Gastrocnemius medialis (tissue), 4 donors: Measurements from ENCODE around the gene BICDL2. TPM values are rescaled to one million over a fixed set of nuclear protein-coding genes. Genes with fewer than 3 reads are reported as not detected.

Source experiments
- ATAC-seq, 2 donors: fragments of 150-250 bp; one replicate each; pipeline ENCODE4 v1.9.1; 2016
- DNase-seq, 2 donors: peaks; one replicate each; pipeline ENCODE4 v3.0.0-alpha.2; 2019
- H3K27ac ChIP-seq, 4 donors: fragments of 200-600 bp; sonication (generic); 1 replicate in 1 of 4; 2 replicates in 3 of 4; pipeline ENCODE4 v1.5.1; 2016 to 2018; ENCODE audit warnings: mild to moderate bottlenecking in 2 of 4, moderate library complexity in 1 of 4
- H3K27me3 ChIP-seq, 3 donors: fragments of 200-600 bp; sonication (generic) in 2 of 3; 1 replicate in 1 of 3; 2 replicates in 2 of 3; pipeline versions ENCODE4 v1.5.1 to v1.6.0; 2016 to 2019; ENCODE audit warnings: mild to moderate bottlenecking in 1 of 3, moderate library complexity in 1 of 3
- H3K36me3 ChIP-seq, 2 donors: fragments of 200-600 bp; sonication (generic) in 1 of 2; one replicate each; pipeline ENCODE4 v1.5.1; 2017 to 2018
- H3K4me1 ChIP-seq, 2 donors: fragments of 200-600 bp; sonication (generic) in 1 of 2; one replicate each; pipeline ENCODE4 v1.5.1; 2016 to 2017; ENCODE audit warnings: mild to moderate bottlenecking in 2 of 2
- H3K4me3 ChIP-seq, 4 donors: fragments of 200-600 bp; sonication (generic) in 3 of 4; 1 replicate in 1 of 4; 2 replicates in 3 of 4; pipeline ENCODE4 v1.5.1; 2016 to 2019; ENCODE audit warnings: mild to moderate bottlenecking in 2 of 4
- H3K9me3 ChIP-seq, 3 donors: fragments of 200-600 bp; sonication (generic) in 2 of 3; 1 replicate in 1 of 3; 2 replicates in 2 of 3; pipeline ENCODE4 v1.5.1; 2016 to 2019
- POLR2A ChIP-seq, 2 donors: fragments of 450-650 bp; IDR thresholded peaks; one replicate each; pipeline ENCODE4 v1.6.1; 2017; ENCODE audit warnings: antibody characterized with exemption in 2 of 2, mild to moderate bottlenecking in 2 of 2, moderate library complexity in 2 of 2
- in situ Hi-C, 4 donors: fragments of 200-750 bp; cut with MboI; loops; one replicate each; pipeline versions ENCODE4 v1.15.0 to v1.8.0; 2017; ENCODE audit warnings: low sequenced_read_pairs in 4 of 4
- intact Hi-C: fragments of 100-400 bp; cut with DNase I; formaldehyde crosslinking; loops from one replicate; pipeline ENCODE4 v1.15.1; 2023; ENCODE audit warnings: low total_unique reads
- total RNA-seq, 4 donors: library from RNA; depleted of rRNA; stranded (reverse); fragments of >200 nt; gene quantifications; one replicate each; pipeline versions ENCODE4 v1.1.0 to v1.2.3, GENCODE V29; 2016
- TF ChIP-seq, protein P1 (sequence below), 5 experiments: fragments of 450-650 bp in 3 of 5; fragments of 200-600 bp in 2 of 5; sonication (generic) in 2 of 5; IDR thresholded peaks in 4 of 5; conservative IDR thresholded peaks in 1 of 5; 1 replicate in 4 of 5; 2 replicates in 1 of 5; pipeline ENCODE4 v1.5.1; 2016 to 2019; ENCODE audit warnings: antibody characterized with exemption in 5 of 5, mild to moderate bottlenecking in 3 of 5, moderate library complexity in 3 of 5

Gene BICDL2
- total RNA-seq, 4 donors from 2014 or later = 0.32 TPM; not detected in 3

GRCh38 chr16:3010510-3010909 lies 26.2 kb downstream of the BICDL2 start:
- intact Hi-C loops (no loop called here), in situ Hi-C loops (no loop called here)
- ATAC-seq = no peak
- no peaks in the 10 kb centered on the region for H3K9me3 ChIP-seq
- H3K4me3 ChIP-seq = no peak overlapping the region
- DNase-seq = no peak
- no peak overlapping the region for H3K27ac ChIP-seq
- H3K27me3 ChIP-seq = peaks cover 26 to 33% (median 32%) of the 10 kb centered on the region in 3 donors
- H3K36me3 ChIP-seq = peaks cover 0 to 12% of the 10 kb centered on the region in 2 donors
- no peaks in the 10 kb centered on the region for H3K4me1 ChIP-seq
- TF ChIP-seq, protein P1, sequence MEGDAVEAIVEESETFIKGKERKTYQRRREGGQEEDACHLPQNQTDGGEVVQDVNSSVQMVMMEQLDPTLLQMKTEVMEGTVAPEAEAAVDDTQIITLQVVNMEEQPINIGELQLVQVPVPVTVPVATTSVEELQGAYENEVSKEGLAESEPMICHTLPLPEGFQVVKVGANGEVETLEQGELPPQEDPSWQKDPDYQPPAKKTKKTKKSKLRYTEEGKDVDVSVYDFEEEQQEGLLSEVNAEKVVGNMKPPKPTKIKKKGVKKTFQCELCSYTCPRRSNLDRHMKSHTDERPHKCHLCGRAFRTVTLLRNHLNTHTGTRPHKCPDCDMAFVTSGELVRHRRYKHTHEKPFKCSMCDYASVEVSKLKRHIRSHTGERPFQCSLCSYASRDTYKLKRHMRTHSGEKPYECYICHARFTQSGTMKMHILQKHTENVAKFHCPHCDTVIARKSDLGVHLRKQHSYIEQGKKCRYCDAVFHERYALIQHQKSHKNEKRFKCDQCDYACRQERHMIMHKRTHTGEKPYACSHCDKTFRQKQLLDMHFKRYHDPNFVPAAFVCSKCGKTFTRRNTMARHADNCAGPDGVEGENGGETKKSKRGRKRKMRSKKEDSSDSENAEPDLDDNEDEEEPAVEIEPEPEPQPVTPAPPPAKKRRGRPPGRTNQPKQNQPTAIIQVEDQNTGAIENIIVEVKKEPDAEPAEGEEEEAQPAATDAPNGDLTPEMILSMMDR (IDR thresholded peaks at IDR 0.05 in 4 of 5, conservative IDR thresholded peaks at IDR 0.05 in 1 of 5) = no peak
- TF ChIP-seq POLR2A (IDR thresholded peaks at IDR 0.05) = no peak

GRCh38 chr16:3009568-3010390 lies 27.0 kb downstream of the BICDL2 start:
- intact Hi-C loops = no loop called here
- Histone ChIP-seq H3K4me1 (peaks cover 4 to 5% of the 10 kb centered on the region in 2 donors), H3K27me3 (peaks cover 26 to 33% (median 32%) of the 10 kb centered on the region in 3 donors), H3K4me3 (no peak overlapping the region), H3K36me3 (peaks cover 0 to 12% of the 10 kb centered on the region in 2 donors), H3K9me3 (no peaks in the 10 kb centered on the region), H3K27ac (no peak overlapping the region)
- DNase-seq = no peak
- ATAC-seq = no peak
- no peak for TF ChIP-seq POLR2A (IDR thresholded peaks at IDR 0.05)
- TF ChIP-seq, protein P1 (IDR thresholded peaks at IDR 0.05 in 4 of 5, conservative IDR thresholded peaks at IDR 0.05 in 1 of 5) = no peak
- in situ Hi-C loops = no loop called here

GRCh38 chr16:3008690-3009037 lies 28.1 kb downstream of the BICDL2 start:
- Histone ChIP-seq H3K4me1 (peaks cover 4 to 6% of the 10 kb centered on the region in 2 donors), H3K36me3 (peaks cover 0 to 12% of the 10 kb centered on the region in 2 donors), H3K27me3 (peaks cover 22 to 24% (median 24%) of the 10 kb centered on the region in 3 donors), H3K27ac (no peak overlapping the region), H3K4me3 (no peak overlapping the region), H3K9me3 (no peaks in the 10 kb centered on the region)
- TF ChIP-seq POLR2A (IDR thresholded peaks at IDR 0.05) = no peak
- TF ChIP-seq, protein P1 (IDR thresholded peaks at IDR 0.05 in 4 of 5, conservative IDR thresholded peaks at IDR 0.05 in 1 of 5) = no peak
- ATAC-seq (no peak), DNase-seq (no peak)
- intact Hi-C loops = no loop called here
- in situ Hi-C loops = no loop called here

DNA sequence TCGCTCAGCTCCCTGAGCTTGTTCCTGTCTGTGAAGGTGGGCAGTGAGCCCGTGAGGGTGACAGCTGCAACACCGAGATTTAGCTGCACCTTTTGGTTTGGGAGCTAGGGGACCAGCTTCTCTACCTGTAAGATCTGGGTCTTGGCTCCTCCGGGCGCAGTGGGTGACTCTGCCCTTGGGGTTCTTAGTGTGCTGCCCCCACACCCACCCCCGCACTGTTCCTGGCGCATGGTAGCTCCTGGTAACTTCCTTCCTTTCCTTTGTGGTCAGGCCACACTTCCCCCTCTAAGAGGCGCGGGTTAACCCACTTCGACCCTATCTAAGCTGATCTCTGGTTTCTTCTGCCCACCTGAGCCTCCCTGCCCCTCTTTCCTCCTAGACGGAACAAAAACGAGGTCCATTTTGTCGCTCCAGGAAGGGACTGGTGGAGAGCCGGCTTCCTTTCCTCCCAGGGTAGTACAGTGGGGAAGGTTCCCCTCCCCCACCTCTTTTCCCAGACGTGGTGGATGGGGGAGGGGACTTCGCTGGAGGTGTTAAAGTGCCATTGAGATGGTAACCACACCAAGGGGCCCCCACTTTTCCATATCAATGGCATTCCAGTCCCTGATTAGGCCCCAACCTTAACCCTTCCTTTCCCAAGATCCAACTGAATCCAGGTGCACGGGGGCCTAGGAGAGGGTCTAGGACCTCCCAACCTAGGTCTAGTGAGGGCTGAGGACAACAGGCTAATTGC lies 28.6 kb downstream of the BICDL2 start:
- in situ Hi-C loops (no loop called here), intact Hi-C loops (no loop called here)
- Histone ChIP-seq H3K27ac (no peak overlapping the region), H3K9me3 (no peaks in the 10 kb centered on the region), H3K4me1 (peaks cover 4 to 6% of the 10 kb centered on the region in 2 donors), H3K27me3 (peaks cover 18 to 20% (median 19%) of the 10 kb centered on the region in 3 donors), H3K36me3 (peaks cover 0 to 12% of the 10 kb centered on the region in 2 donors), H3K4me3 (no peak overlapping the region)
- no peak for ATAC-seq
- no peak for DNase-seq
- TF ChIP-seq POLR2A (IDR thresholded peaks at IDR 0.05) = no peak
- TF ChIP-seq, protein P1 (IDR thresholded peaks at IDR 0.05 in 4 of 5, conservative IDR thresholded peaks at IDR 0.05 in 1 of 5) = no peak
